GM11168 (cell line): ENCODE measurements around the gene BANK1.

ENCODE experiments used
- in situ Hi-C: fragments of 300-500 bp; cut with MboI; formaldehyde crosslinking; loops from one replicate; pipeline ENCODE4 v1.12.0; 2022; ENCODE audit warnings: low sequenced_read_pairs; ENCODE audit not compliant: unreplicated experiment

BANK1 gene

GRCh38 chr4:101790521-101791181 lies at the start of gene BANK1:
BANK1 (plus strand) TSS chr4:101790730; CDS start chr4:101790881, 151 bp downstream.
- in situ Hi-C loops = no loop called here

- in situ Hi-C loops = no loop called here
Measured at GRCh38 chr4:101753721-101754120, 36.8 kb upstream of the BANK1 start.

GRCh38 chr4:101756181-101756580 lies 34.3 kb upstream of the BANK1 start:
- in situ Hi-C loops = no loop called here

GRCh38 chr4:101761405-101761804 lies 29.1 kb upstream of the BANK1 start:
- in situ Hi-C loops = no loop called here

GRCh38 chr4:101762025-101762424 lies 28.5 kb upstream of the BANK1 start:
- in situ Hi-C loops = no loop called here

- in situ Hi-C loops = no loop called here
Measured at GRCh38 chr4:101762534-101762933, 28.0 kb upstream of the BANK1 start.

- in situ Hi-C loops = no loop called here
Measured at GRCh38 chr4:101763576-101763975, 27.0 kb upstream of the BANK1 start.

- in situ Hi-C loops = no loop called here
Measured at GRCh38 chr4:101774807-101775206, 15.7 kb upstream of the BANK1 start.

- in situ Hi-C loops = no loop called here
Measured at GRCh38 chr4:101777431-101777830, 13.1 kb upstream of the BANK1 start.

GRCh38 chr4:101780284-101780683 lies 10.2 kb upstream of the BANK1 start:
- in situ Hi-C loops = no loop called here

- in situ Hi-C loops = no loop called here
Measured at GRCh38 chr4:101782546-101782945, 8.0 kb upstream of the BANK1 start.

GRCh38 chr4:101784957-101785356 lies 5.6 kb upstream of the BANK1 start:
- in situ Hi-C loops = no loop called here

GRCh38 chr4:101785486-101785885 lies 5.0 kb upstream of the BANK1 start:
- in situ Hi-C loops = no loop called here

- in situ Hi-C loops = no loop called here
Measured at GRCh38 chr4:101787701-101788316, 2.7 kb upstream of the BANK1 start.

GRCh38 chr4:101791182-101791558 lies 640 bp downstream of the BANK1 start:
- in situ Hi-C loops = no loop called here

- in situ Hi-C loops = no loop called here
Measured at GRCh38 chr4:101792056-101792590, 1.6 kb downstream of the BANK1 start.

GRCh38 chr4:101793397-101793796 lies 2.9 kb downstream of the BANK1 start:
- in situ Hi-C loops = no loop called here

- in situ Hi-C loops = no loop called here
Measured at GRCh38 chr4:101794806-101795205, 4.3 kb downstream of the BANK1 start.

GRCh38 chr4:101795704-101796103 lies 5.2 kb downstream of the BANK1 start:
- in situ Hi-C loops = no loop called here

GRCh38 chr4:101801958-101802357 lies 11.4 kb downstream of the BANK1 start:
- in situ Hi-C loops = no loop called here

GRCh38 chr4:101806914-101807313 lies 16.4 kb downstream of the BANK1 start:
- in situ Hi-C loops = no loop called here

GRCh38 chr4:101807351-101807750 lies 16.8 kb downstream of the BANK1 start:
- in situ Hi-C loops = no loop called here
